GM20000 (cell line): Measurements from ENCODE around the gene ZBTB39.

ENCODE experiments used
- DNase-seq: peaks from one replicate; pipeline ENCODE4 v3.0.0; 2012; ENCODE audit warnings: low spot score
- CTCF ChIP-seq: IDR thresholded peaks from 2 replicates; pipeline ENCODE4 v1.5.1; 2012; ENCODE audit warnings: mild to moderate bottlenecking, control low read depth; ENCODE audit errors: extremely low read depth, missing control alignments

ZBTB39 gene

DNA sequence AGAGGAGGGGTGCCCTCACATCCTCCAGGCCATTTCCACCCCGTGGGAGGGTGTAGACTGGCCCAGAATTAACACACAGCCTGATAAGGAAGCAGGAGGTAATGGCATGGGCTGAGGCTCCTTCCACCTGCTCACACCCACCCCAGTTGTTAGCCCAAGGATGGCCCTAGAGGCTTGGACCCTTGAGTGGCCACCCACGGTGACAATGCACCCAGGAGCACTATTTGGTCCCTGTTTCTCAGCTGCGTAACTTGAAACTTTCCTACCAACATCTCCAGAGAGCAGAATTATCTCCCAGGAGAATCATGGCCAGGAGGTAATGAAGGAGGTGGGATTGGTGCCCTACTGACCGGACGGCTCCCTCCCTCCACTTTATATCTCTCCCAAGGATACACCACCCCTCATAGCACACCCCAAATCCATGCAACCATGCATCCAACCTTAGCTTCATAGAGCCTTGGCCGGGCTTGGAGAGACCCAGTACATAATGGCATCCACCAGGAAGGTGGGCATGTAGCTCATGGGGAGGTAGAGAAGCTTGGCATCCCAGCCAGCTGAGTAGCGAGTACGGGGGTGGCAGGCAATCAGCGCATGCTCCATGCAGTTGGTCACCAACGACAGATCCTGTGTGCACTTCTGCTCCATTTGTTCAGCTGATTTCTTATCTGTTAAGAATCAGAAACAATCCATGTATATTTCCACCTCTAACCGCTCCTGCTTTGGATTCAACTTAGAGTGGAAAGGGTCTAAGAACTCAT, 54.6 kb downstream of the ZBTB39 start:
- no peak for TF ChIP-seq CTCF
- DNase-seq, result no peak

- no peak for DNase-seq
- TF ChIP-seq CTCF, result no peak
Measured at GRCh38 chr12:56948881-56949280, 57.5 kb downstream of the ZBTB39 start.
